ENCODE results near the gene XPO6. TPM values are rescaled to one million over a fixed set of nuclear protein-coding genes. Genes with fewer than 3 reads are reported as not detected.

XPO6 gene
- total RNA-seq, 4 donors from 2014 or later = 105 to 166 (median 141) TPM

GRCh38 chr16:28108590-28109247 lies 103.0 kb downstream of the XPO6 start:
- no peak overlapping the region for H3K4me3 ChIP-seq
- no peak for DNase-seq (ENCODE audit: low spot score in 2 of 2)
- H3K27ac ChIP-seq = no peak overlapping the region
- WGBS, 2 donors = 63 to 67% methylated on average over 11 of the region's 12 CpGs
- no peaks in the 10 kb centered on the region for H3K27me3 ChIP-seq
- no peak for TF ChIP-seq CTCF (IDR thresholded peaks at IDR 0.05)
- TF ChIP-seq POLR2A (IDR thresholded peaks at IDR 0.05) = no peak
- no peak for TF ChIP-seq EP300 (IDR thresholded peaks at IDR 0.05)
- H3K4me1 ChIP-seq = peaks cover 0 to 13% (median 0%) of the 10 kb centered on the region in 4 donors
- H3K9me3 ChIP-seq = no peaks in the 10 kb centered on the region
- H3K36me3 ChIP-seq = peaks cover 2 to 91% (median 30%) of the 10 kb centered on the region in 3 donors

- Histone ChIP-seq H3K4me3 (no peak overlapping the region), H3K36me3 (peaks cover 0 to 94% (median 27%) of the 10 kb centered on the region in 3 donors), H3K27me3 (no peaks in the 10 kb centered on the region), H3K4me1 (peaks cover 0 to 13% (median 0%) of the 10 kb centered on the region in 4 donors), H3K27ac (no peak overlapping the region), H3K9me3 (no peaks in the 10 kb centered on the region)
- 91 to 93% methylated on average over 8 of the region's 8 CpGs for WGBS, 2 donors
- no peak for DNase-seq (ENCODE audit: low spot score in 2 of 2)
- TF ChIP-seq CTCF (IDR thresholded peaks at IDR 0.05) (no peak), POLR2A (IDR thresholded peaks at IDR 0.05) (no peak), EP300 (IDR thresholded peaks at IDR 0.05) (no peak)
Measured at GRCh38 chr16:28107232-28107631, 104.5 kb downstream of the XPO6 start.

GRCh38 chr16:28106467-28107215 lies 105.1 kb downstream of the XPO6 start:
- Histone ChIP-seq H3K27me3 (no peaks in the 10 kb centered on the region), H3K4me1 (peaks cover 0 to 13% (median 0%) of the 10 kb centered on the region in 4 donors), H3K36me3 (peaks cover 0 to 94% (median 27%) of the 10 kb centered on the region in 3 donors), H3K27ac (no peak overlapping the region), H3K4me3 (no peak overlapping the region), H3K9me3 (no peaks in the 10 kb centered on the region)
- TF ChIP-seq POLR2A (IDR thresholded peaks at IDR 0.05) = no peak
- TF ChIP-seq EP300 (IDR thresholded peaks at IDR 0.05) = no peak
- TF ChIP-seq CTCF (IDR thresholded peaks at IDR 0.05) = no peak
- DNase-seq (ENCODE audit: low spot score in 2 of 2) = no peak
- WGBS, 2 donors = 85 to 88% methylated on average over 5 of the region's 5 CpGs

GRCh38 chr16:28105954-28106353 lies 105.8 kb downstream of the XPO6 start:
- no peak for DNase-seq (ENCODE audit: low spot score in 2 of 2)
- peaks cover 0 to 94% (median 34%) of the 10 kb centered on the region in 3 donors for H3K36me3 ChIP-seq
- no peak for TF ChIP-seq CTCF (IDR thresholded peaks at IDR 0.05)
- no peak for TF ChIP-seq POLR2A (IDR thresholded peaks at IDR 0.05)
- TF ChIP-seq EP300 (IDR thresholded peaks at IDR 0.05) = no peak

GRCh38 chr16:28105297-28105696 lies 106.5 kb downstream of the XPO6 start:
- no peak for TF ChIP-seq POLR2A (IDR thresholded peaks at IDR 0.05)
- no peak for TF ChIP-seq EP300 (IDR thresholded peaks at IDR 0.05)
- no peak for TF ChIP-seq CTCF (IDR thresholded peaks at IDR 0.05)
- Histone ChIP-seq H3K9me3 (no peaks in the 10 kb centered on the region), H3K4me3 (no peak overlapping the region), H3K4me1 (peaks cover 0 to 13% (median 0%) of the 10 kb centered on the region in 4 donors), H3K36me3 (peaks cover 0 to 94% (median 40%) of the 10 kb centered on the region in 3 donors), H3K27ac (no peak overlapping the region), H3K27me3 (no peaks in the 10 kb centered on the region)
- DNase-seq (ENCODE audit: low spot score in 2 of 2) = no peak
- 73 to 76% methylated on average over 3 of the region's 3 CpGs for WGBS, 2 donors

More at GRCh38 chr16:28105954-28106353, 105.8 kb downstream of the XPO6 start:
- H3K4me1 ChIP-seq = peaks cover 0 to 13% (median 0%) of the 10 kb centered on the region in 4 donors
- H3K27me3 ChIP-seq = no peaks in the 10 kb centered on the region
- H3K4me3 ChIP-seq = no peak overlapping the region
- H3K27ac ChIP-seq = no peak overlapping the region
- WGBS, 2 donors = 92 to 94% methylated on average over 7 of the region's 7 CpGs
- H3K9me3 ChIP-seq = no peaks in the 10 kb centered on the region

Data from tibial nerve (tissue), 4 donors.